GM19452 (cell line): Measurements from ENCODE around the gene YWHAH.

ENCODE experiments used
- ATAC-seq: cut with Tn5 transposase; IDR thresholded peaks from one replicate; pipeline ENCODE4 v1.9.1; 2021; ENCODE audit not compliant: unreplicated experiment

YWHAH gene

DNA sequence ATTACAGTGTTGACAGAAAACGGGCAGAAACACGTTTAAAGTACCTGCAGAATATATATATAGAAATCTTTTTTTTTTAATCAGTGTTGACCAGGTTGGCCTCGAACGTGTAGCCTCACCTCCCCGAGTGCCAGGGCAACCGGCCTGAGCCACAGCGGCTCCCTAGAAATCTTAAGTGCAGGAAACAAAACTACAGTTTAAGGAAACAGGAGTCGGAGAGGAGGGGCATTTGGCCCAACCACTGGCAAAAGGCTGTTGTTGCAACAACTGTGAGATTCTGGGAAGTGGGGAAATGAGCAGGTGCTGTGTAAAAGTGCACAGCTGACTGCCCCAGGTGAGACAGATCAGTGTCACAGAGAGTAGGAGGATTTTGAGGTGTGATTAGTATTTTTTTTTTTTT is 3.7 kb downstream of the YWHAH start:
- ATAC-seq = no peak

DNA sequence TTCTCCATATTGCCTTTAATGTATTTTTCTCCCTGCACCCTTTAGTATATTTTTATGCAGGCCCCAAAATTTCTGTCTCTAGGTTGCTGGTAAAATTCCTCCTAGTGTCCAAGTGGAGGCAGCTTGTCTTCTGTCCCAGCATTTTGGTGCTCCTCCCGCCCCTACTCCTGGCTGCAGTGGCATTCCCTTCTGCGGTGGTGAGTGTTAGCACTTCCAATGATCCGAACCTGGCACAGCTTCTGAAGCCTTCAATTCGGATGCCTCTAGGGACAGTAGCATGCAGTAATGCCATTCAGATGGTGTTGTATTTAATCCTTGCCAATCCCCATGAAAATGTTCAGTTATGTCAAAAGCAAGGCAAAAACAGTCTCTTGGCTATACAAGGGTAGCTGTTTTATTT is 5.9 kb downstream of the YWHAH start:
- no peak for ATAC-seq

DNA sequence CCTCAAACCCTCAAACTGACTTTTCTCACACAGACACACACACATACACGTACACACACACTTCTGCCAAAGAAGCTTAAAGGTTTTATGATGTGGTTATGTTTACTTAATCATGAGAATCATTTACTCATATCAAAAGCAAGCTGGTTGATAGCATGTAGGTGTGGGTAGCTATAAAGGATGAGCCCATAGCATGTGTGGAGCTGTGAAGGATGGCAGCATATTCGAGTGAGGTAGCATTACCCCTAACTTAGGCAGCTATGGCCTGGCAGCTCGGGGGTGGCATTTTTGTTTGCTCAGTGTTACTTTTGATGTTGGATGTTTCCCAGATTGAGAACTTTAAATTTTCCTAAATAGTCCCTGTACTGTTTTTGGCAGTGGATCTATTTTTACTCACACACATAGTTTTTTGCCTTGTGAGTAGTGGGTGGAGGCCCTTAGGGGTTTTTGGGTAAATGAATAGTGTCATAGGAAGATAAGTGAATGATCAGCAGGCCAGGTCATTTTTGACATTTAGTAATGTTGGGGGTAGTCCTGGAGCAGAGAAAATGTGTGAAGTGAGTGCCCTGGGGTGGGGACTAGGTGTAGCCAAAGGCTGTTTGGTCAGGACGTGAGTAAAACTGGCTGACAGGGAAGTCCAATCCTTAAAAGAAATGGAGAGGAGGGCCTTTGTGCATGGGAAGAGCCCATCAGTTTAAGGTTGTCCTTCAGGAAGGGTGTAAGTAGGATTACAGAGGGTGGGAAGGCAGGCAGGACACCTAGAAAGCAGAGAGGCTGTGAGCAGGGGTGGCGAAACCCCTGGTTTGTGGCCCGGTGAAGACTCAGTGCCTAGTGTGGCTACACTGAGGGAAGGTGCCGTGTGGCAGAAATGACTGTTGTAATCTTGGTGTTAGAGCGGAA is 7.1 kb downstream of the YWHAH start:
- no peak for ATAC-seq

DNA sequence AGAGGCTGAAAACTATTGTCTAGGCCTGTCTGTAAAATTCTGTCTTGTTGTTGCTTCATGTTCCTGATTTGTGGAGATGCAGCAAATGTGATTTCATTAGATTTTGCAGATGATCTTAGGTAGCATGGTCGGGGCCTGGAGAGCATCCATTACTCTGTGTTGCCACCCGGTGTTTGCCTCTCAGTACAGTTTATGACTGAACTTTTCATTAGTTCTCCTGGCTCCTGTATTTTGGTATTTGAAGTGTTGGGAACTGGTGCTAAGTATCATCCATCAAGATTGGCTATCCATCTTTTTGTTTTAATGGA is 7.7 kb downstream of the YWHAH start:
- ATAC-seq = no peak

DNA sequence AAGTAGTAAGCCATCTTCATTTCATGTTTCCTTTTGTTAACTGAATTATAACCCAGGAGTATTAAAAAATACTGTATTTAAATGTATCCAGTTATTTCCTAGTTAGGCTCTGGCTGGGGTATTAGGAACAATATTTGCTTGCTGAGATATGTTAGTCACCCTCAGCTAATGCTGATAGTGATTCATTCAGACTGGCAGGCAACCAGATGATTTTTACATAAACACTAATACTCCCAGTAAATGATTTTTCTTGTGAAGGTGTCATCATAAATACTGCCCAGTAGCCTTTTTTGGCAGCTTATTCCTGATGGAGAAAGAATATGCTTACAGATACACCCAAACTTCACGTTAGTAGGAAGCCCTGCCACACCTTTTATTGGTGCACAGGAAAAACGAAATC is 8.1 kb downstream of the YWHAH start:
- no peak for ATAC-seq

DNA sequence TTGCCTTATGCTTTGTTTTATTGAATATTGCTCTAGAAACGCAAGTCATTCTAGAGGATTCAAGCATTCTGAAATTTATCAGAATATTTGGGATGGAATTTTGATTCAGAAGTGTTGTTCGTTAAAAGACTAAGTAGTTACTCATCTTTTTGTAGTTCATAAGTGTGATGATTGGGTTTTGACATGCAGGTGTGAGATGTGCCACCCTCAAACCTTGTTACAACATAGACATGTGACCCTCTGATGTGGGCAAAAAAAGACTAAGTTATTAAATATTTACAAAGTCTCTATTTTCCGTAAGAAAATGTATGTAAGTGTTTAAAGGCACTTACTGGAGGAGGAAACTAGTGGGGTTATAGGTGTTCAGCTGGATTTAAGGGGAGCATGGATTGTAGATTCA is 8.9 kb downstream of the YWHAH start:
- ATAC-seq = no peak

DNA sequence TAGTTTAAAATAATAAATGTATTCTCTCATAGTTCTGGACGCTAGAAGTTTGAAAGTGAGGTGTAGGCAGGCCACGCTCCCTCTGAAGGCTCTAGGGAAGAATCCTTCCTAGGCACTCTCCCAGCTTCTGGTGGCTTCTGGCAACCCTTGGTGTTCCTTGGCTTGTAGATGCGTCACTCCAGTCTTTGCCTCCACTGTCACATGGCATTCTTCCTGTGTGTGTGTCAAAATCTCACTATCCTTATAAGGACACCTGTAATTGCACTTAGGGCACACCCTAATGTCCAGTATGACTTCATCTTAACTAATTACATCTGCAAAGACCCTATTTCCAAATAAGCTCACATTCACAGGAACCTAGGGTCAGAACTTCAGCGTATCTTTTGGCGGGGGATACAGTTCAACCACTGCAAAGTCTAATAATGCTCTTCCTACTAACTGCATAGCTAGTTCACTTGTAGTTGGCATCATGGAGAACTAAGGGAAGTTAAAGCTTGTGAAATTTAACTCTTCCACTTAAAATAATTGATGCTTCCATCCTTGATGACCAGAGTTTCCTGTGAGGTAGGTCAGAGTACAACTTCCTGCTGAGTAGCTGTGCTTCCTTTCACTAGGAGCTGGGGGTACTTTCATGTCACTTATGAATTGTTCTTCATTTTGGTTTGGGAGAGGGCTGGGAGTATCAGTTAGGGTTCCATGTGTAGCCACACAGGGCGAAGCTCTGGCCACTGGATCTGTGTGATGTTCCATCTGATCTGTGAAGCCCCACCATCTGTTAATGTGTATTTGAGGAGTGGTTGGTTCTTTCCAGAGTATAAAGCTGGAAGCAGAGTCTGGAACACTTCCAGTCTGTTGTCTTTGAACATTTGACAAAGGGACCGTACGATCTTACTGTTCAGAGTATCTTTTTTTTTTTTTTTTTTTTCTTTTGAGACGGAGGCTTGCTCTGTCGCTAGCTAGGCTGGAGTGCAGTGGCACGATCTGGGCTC is 10.5 kb downstream of the YWHAH start:
- no peak for ATAC-seq

DNA sequence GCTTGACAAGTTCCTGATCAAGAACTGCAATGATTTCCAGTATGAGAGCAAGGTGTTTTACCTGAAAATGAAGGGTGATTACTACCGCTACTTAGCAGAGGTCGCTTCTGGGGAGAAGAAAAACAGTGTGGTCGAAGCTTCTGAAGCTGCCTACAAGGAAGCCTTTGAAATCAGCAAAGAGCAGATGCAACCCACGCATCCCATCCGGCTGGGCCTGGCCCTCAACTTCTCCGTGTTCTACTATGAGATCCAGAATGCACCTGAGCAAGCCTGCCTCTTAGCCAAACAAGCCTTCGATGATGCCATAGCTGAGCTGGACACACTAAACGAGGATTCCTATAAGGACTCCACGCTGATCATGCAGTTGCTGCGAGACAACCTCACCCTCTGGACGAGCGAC is 12.0 kb downstream of the YWHAH start:
- no peak for ATAC-seq

DNA sequence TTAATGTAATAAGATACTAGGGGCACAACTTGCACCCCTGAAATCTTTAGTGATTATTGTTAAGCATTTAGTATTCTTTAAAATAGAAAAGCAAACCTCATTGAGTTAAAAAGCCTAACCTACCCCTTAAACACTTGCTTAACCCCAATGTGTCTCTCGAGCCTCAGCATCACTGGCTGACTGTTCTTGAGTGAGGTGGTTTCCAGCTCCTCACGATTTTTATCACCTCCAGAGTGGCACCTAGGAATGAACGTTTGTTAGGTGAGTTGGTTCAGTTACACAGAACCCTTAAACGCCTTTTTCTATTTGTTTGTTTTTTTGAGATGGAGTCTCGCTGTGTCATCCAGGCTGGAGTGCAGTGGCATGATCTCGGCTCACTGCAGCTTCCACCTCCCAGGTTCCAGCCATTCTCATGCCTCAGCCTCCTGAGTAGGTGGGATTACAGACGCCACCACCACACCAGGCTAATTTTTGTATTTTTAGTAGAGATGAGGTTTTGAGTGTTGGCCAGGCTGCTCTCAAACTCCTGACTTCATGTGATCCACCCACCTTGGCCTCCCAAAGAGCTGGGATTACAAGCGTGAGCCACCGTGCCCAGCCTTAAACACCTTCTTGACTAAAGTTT is 13.7 kb downstream of the YWHAH start:
- ATAC-seq = no peak

DNA sequence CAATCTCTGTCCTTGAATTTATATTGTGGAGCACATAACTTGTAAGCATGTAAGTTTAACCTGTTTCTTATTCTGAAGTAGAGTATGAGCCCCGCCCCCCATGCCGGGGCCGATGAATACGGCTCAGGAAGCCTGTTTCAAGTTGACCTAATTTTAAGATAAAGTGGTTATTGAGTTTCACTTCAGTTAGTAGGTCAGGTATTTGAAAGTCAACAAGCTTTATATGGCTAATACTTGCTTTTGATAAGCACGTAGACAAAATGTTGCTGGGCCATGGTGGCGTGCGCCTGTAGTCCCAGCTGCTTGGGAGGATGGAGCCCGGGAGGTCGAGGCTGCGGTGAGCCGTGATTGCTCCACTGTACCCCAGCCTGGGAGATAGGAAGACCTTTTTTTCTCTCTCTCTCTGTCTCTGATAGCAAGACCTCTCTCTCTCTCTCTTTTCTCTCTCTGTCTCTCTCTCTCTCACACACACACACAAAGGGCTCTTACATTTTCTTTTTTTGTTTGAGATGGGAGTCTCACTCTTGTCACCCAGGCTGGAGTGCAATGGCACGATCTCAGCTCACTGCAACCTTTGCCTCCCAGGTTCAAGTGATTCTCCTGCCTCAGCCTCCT is 14.4 kb downstream of the YWHAH start:
- no peak for ATAC-seq

DNA sequence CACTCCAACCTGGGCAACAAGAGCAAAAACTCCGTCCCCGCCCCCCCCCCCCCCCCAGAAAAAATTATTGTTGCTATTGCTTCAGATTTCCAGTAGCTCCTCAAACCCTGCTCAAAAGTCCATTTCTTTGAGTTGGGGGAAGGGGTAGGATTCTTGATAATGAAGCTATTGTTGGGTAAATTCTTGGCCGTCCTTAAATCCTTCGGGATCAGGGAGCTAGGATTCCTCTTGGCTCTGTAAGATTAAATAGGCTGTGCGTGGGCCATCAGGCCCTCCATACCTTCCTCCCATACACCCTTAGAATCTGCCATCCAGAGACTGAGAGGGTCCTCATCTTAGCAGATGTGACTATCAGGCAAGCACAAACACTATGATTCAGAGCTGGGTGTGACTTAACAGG is 16.4 kb downstream of the YWHAH start:
- no peak for ATAC-seq

DNA sequence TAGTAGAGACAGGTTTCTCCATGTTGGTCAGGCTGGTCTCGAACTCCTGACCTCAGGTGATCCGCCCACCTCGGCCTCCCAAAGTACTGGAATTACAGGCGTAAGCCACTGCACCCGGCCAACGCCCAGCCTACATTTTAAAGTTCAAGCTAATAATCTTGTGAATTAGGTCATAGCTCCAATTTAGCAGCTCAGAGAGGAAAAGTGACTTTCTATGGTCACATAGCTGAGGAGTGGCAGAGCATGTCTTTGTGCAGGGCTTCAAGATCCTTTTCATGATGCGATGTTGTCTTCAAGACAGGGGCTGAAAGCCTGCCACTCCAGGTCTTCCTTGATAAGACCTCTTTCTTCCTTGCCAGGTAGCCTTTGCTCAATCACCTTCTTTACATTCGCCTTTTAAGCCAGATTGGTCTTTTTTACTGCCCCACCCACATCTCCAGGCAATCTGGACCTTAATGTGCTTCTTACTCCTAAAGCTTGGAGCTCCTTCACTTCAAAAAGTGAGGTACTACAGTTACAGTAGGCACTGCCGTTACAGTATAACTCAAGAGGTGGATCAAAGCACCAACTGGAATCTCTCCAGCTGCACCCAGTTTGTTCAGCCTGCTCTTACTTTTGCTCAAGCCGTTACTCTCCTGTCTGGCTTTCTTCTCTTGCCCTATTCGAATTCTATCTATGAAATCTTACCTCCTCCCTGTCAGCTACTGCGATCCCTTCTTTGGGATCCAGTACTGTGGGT is 18.2 kb downstream of the YWHAH start:
- no peak for ATAC-seq

DNA sequence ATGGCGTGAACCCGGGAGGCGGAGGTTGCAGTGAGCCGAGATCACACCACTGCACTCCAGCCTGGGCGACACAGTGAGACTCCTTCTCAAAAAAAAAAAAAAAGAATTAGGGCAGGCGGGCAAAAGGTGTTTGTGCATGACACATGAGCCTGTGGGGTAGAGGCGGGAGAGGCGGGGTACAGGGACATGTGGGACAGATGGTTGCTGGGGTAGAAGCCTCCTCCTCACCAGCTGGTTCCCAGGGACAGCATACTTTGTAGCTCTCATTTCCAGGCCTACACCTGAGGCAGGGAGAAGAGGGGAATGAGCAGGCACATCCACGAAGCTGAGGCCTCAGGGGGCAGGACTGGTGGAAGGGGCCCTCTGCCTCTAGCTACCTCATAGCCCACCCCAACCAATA is 23.7 kb downstream of the YWHAH start:
- ATAC-seq = no peak

DNA sequence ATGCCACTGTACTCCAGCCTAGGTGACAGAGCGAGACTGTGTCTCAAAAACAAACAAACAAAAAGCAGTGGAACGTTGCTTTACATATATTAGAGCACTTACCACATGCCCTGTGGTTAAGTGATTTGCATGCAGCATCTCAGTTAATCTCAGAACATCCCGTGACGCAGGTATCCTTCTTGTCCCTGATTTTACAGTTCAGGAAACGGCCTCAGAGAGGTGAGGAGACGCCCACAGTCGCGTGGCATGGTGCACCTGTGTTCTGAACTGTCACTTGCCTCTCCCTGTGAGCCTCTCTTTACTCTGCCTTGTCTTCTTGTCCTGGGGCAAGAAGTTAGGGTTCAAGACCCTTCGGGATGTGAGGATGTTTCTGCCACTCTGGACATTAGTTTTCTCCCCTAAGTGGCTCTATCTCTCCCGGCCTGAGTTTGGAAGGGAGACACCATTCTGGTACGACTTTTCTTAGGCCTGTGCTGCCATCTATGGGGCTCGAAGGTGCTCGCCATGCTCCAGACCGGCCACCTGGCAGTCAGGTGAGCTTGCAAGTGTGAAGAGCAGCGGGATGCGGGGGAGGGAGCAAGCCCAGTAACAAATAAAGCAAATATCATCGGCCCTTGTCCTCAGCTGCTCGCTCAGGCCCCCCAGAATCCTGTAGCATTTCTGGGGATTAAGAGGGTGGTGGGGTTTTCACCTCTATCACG is 25.6 kb downstream of the YWHAH start:
- ATAC-seq = peak; percentile 49

DNA sequence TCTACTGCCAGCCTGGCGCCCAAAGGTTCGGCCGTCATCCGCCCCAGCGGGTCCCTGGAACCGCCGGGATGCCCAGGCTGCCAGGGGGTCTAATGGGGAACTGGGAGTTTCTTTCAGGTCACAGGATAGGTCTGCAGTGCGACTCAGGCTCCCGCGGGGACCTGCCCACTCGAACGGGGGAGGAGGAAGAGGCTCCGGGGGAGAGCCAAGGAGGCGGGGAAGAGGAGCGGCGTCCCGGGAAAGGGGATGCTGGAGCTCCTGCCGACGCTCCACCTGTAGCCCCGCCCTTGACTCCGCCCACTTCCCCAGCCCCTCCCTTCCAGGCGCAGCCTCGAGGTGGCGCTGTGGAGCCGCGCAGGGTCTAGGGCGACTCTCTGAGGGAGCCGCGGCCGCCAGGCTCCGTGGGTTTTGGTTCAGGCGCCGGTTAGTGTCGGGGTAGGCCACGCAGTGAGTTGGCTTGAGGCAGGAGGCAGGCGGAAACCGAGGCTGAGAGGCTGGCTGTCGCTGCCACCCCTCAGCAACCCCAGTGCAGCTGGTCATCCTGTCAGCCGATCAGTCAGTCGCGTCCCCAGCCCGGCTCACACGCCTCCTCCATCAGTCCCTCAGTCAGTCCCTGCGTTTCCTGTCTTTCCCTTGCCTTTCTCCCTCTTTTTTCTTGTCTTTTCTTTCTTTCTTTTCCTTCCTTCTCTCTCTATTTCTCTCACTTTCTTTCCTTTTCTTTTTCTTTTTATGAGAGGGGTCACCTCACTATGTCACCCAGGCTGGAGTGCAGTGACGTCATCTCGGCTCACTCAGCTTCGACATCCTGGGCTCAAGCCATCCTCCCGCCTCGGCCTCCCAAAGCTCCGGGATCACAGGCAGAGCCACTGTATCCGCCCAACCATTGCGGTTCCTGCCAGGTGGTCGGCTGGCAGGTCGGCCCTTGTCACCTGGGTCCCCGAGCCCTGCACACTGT is 26.4 kb downstream of the YWHAH start:
- ATAC-seq = peak; percentile 57

DNA sequence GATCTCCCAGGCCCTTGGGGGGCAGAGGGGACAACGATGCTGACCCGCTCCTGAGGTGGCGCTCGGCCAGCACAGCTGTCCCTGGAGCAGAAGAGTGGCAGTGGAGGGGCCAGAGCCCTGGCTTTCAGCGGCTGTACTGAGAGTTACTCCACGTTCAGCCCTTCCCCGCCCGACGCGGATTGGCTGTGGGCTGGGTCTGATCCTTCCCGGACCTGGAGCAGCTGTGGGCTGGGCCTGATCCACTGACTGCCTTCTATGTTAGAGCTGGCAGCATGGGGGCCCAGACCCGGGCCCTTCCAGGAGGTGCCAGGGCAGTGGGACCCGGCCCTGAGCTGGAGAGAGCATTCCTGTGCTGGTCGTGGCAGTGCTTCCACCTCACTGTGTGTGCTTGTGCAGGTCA is 27.8 kb downstream of the YWHAH start:
- ATAC-seq = no peak

DNA sequence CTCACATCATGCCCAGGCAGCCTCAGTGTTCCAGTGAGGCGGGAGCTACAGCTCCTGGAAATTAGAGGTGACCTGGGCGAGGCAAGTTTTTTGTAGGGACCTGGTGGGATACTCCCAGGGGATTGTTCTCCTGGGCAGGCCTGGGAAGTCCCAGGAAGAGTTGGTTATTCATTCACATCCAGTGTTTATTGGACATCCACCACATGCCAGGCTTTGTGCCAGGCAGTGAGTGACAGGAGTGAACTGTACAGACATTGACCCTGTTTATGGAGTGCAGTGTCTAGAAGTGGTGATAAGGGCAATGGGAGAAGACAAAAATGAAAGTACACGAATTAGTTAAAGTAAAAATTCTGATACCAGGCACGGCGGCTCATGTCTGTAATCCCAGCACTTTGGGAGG is 29.4 kb downstream of the YWHAH start:
- no peak for ATAC-seq

DNA sequence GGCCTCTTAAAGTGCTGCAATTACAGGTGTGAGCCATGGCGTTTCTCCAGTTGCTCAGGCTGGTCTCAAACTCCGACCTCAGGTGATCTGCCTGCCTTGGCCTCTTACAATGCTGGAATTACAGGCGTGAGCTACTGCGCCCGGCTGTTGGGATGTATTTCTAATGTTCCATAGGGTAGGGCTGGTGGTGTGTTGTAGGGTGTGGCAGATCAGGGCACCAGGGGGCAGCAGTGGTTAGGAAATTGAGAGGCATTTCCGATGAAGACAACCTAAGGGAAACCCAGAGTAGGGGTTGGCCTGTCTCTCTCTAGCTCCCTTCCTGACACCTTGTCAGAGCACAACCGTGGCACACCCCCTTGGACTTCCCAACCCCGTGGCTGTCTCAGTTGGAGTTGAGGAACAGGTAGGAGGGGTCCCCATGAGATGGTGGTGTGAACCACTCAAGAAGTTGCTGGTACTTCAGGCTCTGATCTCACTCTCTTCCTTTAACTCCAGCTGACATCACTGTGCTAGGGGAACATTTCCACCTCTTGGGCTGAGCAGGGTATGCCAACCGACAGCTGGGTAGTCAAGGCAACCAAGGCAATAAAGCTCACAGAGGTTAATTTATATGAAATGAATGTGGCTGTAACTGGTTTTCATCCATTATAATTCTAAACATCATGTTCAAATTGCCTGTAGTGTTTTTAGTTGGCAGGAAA is 33.0 kb downstream of the YWHAH start:
- no peak for ATAC-seq
